Endothelial cell of umbilical vein (primary cell): Measurements from ENCODE around the gene GDPD3.
A peak's percentile ranks its signal among the peaks of the same experiment; 100 is the strongest.

Experiments
- CTCF ChIP-seq, 2 donors: IDR thresholded peaks; 1 replicate in 1 of 2; 2 replicates in 1 of 2; pipeline ENCODE4 v1.5.1; 2011; ENCODE audit warnings: low read length in 2 of 2, mild to moderate bottlenecking in 2 of 2, moderate library complexity in 2 of 2, control low read depth in 1 of 2, inconsistent platforms in 1 of 2, low read depth in 1 of 2; ENCODE audit not compliant: insufficient read depth in 1 of 2; ENCODE audit errors: extremely low read depth in 1 of 2
- FOS ChIP-seq: IDR thresholded peaks from 2 replicates; pipeline ENCODE4 v1.6.1; 2011; ENCODE audit warnings: mild to moderate bottlenecking, low read length, moderate library complexity, borderline replicate concordance; ENCODE audit not compliant: insufficient read depth
- POLR2A ChIP-seq: IDR thresholded peaks from 2 replicates; pipeline ENCODE4 v1.6.1; 2012; ENCODE audit warnings: low read depth, mild to moderate bottlenecking, control low read depth, low read length

- TF ChIP-seq CTCF (IDR thresholded peaks at IDR 0.05; ENCODE audit: extremely low read depth in 1 of 2, insufficient read depth in 1 of 2, low read depth in 1 of 2, low read length in 2 of 2) (peak in 1 of 2 donors; percentile 3), POLR2A (no peak), FOS (no peak)
These were observed 49.2 kb downstream of the GDPD3 start for GRCh38 chr16:30063893-30064728.
